BJ (cell line): ENCODE results near the gene KCNK1. TPM values are rescaled to one million over a fixed set of nuclear protein-coding genes. Genes with fewer than 3 reads are reported as not detected.

Source experiments
- CTCF ChIA-PET: fragments of 350-600 bp; formaldehyde crosslinking; extraction: SDS; loops from one replicate; lab custom pipeline; 2021; ENCODE audit warnings: antibody characterized with exemption, inconsistent platforms; lab: Yijun Ruan, JAX
- POLR2A ChIA-PET: fragments of 300-600 bp; sonication (Branson Sonifier 250); formaldehyde crosslinking; extraction: SDS; loops from one replicate; lab custom pipeline; 2021; ENCODE audit warnings: antibody characterized with exemption; lab: Charles Lee
- DNase-seq: peaks from one replicate; pipeline ENCODE4 v3.0.0-alpha.2; 2011; ENCODE audit warnings: low read depth
- H3K27me3 ChIP-seq: 2 replicates; pipeline ENCODE4 v1.6.0; 2011; ENCODE audit warnings: low read length; ENCODE audit not compliant: control insufficient read depth, insufficient read depth
- H3K36me3 ChIP-seq: 2 replicates; pipeline ENCODE4 v1.5.1; 2011; ENCODE audit warnings: low read length; ENCODE audit not compliant: control insufficient read depth, insufficient read depth
- H3K4me3 ChIP-seq: 2 replicates; pipeline ENCODE4 v1.5.1; 2011; ENCODE audit warnings: low read depth, mild to moderate bottlenecking, control low read depth, low read length
- CTCF ChIP-seq: IDR thresholded peaks from 2 replicates; pipeline ENCODE4 v1.5.1; 2011; ENCODE audit warnings: low read depth, mild to moderate bottlenecking, control low read depth, inconsistent platforms, low read length, moderate library complexity; ENCODE audit not compliant: insufficient read depth
- polyA plus RNA-seq: library from polyadenylated mRNA; depleted of rRNA; stranded (reverse); fragments of >200 nt; gene quantifications from 2 replicates; pipeline ENCODE4 v1.2.3, GENCODE V29; 2011

The KCNK1 gene
- polyA plus RNA-seq, 1 experiment: 3.0 TPM

GRCh38 chr1:233620065-233620464, 6.2 kb downstream of the KCNK1 start:
- Histone ChIP-seq H3K27me3 (no peaks in the 10 kb centered on the region), H3K36me3 (no peaks in the 10 kb centered on the region), H3K4me3 (no peak overlapping the region)
- DNase-seq: no peak
- CTCF ChIA-PET: no interaction called here
- TF ChIP-seq CTCF: no peak
- POLR2A ChIA-PET: no interaction called here

- no peak for TF ChIP-seq CTCF
- no peak for DNase-seq
- no peak overlapping the region for H3K4me3 ChIP-seq
- ChIA-PET CTCF (no interaction called here), POLR2A (no interaction called here)
- H3K36me3 ChIP-seq: no peaks in the 10 kb centered on the region
- no peaks in the 10 kb centered on the region for H3K27me3 ChIP-seq
Observed at GRCh38 chr1:233621923-233622322, 8.0 kb downstream of the KCNK1 start.

- H3K36me3 ChIP-seq: no peaks in the 10 kb centered on the region
- ChIA-PET CTCF (no interaction called here), POLR2A (no interaction called here)
- no peak for TF ChIP-seq CTCF
- no peak overlapping the region for H3K4me3 ChIP-seq
- no peak for DNase-seq
- no peaks in the 10 kb centered on the region for H3K27me3 ChIP-seq
Observed at GRCh38 chr1:233624289-233624688, 10.4 kb downstream of the KCNK1 start.

GRCh38 chr1:233625087-233625486, 11.2 kb downstream of the KCNK1 start:
- no peaks in the 10 kb centered on the region for H3K27me3 ChIP-seq
- DNase-seq: no peak
- ChIA-PET POLR2A (no interaction called here), CTCF (no interaction called here)
- no peaks in the 10 kb centered on the region for H3K36me3 ChIP-seq
- TF ChIP-seq CTCF: no peak
- H3K4me3 ChIP-seq: no peak overlapping the region

- no peak for DNase-seq
- H3K4me3 ChIP-seq: no peak overlapping the region
- no peak for TF ChIP-seq CTCF
- CTCF ChIA-PET: no interaction called here
- POLR2A ChIA-PET: no interaction called here
- H3K36me3 ChIP-seq: no peaks in the 10 kb centered on the region
- H3K27me3 ChIP-seq: no peaks in the 10 kb centered on the region
Observed at GRCh38 chr1:233625510-233625981, 11.6 kb downstream of the KCNK1 start.
